ENCODE measurements around the gene SLC25A39.
"Not testable (repeated sequence)": the region's sequence is repeated elsewhere in the genome, so short reads cannot be mapped to it uniquely, and the experiment has no call there.

Gene SLC25A39

DNA sequence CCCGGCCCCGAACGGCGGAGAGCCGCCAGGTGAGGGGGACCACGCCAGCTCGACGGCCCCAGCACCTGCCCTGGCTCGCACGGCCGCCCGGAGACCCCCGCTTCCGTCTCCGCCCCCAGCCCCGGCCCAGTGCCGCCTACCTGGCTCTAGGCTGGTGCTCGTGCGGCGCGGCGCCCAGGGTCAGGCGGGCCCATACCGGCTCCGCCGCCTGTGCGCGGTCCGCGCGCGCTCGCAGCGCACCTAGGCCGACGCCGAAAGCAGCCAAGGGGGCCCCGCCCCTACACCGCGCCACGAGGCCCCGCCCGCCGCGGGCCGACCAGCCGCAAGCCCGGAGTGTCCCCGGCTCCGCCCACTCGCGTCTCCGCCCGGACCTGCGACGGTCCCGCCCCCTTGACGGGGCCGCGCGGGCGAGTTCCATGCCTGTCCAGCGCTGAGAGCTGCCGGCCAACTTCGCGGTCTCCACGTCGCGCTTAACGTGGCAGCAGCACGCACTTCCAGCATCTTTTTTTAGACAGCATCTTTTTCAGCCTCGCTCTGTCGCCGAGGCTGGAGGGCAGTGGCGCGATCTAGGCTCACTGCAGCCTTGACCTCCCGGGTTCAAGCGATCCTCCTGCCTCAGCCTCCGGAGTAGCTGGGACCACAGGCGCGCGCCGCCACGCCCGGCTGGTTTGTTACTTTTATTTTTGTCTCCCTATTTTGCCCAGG lies at the start of gene SLC25A39:
TSS of gene SLC25A39 (minus strand) at position 253 of the 705 bp plus-strand sequence. CDS start 1,261 bp downstream, outside the sequence.
- peak; percentile 87 for DNase-seq

DNA sequence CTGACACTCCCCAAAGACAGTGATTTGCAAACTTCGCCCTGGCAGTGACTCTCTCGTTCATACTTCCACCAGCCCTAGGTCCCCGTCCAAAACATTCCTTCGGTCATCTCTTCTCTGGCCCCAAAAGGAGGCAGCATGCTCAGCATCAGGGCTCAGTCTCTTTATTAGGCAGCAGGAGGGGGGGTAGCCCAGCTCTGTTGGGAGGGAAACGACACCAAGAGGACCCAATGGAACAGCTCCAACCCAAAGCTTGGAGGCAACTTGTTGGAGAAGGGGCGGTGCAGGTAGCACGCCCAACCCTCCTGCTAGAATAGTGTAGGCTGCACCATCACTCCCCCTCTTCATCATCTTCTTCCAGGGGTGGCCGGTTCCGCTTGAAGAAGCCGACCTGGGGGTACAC lies 47.4 kb upstream of the SLC25A39 start:
- DNase-seq, result no peak

GRCh38 chr17:44369414-44370023 lies 44.9 kb upstream of the SLC25A39 start:
- DNase-seq, result not testable (repeated sequence)

DNA sequence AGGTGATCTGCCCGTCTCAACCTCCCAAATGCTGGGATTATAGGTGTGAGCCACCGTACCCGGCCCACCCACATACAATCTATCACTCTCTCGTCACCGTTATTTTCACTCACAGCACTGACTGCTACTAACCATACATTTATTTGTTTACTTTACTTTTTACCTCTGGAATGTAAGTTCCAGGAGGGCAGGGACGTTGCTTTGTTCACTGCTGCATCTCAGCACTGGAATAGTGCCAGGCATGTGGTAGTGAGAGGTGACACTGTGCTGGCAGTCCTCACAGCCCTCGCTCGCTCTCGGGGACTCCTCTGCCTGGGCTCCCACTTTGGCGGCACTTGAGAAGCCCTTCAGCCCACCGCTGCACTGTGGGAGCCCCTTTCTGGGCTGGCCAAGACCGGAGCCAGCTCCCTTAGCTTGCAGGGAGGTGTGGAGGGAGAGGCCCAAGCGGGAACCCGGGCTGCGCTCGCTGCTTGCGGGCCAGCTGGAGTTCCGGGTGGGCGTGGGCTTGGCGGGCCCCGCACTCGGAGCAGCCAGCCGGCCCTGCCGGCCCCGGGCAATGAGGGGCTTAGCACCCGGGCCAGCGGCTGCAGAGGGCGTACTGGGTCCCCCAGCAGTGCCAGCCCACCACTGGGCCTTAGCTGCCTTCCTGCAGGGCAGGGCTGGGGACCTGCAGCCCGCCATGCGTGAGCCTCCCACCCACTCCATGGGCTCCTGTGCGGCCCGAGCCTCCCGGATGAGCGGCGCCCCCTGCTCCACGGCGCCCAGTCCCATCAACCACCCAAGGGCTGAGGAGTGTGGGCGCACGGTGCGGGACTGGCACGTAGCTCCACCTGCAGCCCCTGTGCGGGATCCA lies 44.0 kb upstream of the SLC25A39 start:
- DNase-seq, result not testable (repeated sequence)

DNA sequence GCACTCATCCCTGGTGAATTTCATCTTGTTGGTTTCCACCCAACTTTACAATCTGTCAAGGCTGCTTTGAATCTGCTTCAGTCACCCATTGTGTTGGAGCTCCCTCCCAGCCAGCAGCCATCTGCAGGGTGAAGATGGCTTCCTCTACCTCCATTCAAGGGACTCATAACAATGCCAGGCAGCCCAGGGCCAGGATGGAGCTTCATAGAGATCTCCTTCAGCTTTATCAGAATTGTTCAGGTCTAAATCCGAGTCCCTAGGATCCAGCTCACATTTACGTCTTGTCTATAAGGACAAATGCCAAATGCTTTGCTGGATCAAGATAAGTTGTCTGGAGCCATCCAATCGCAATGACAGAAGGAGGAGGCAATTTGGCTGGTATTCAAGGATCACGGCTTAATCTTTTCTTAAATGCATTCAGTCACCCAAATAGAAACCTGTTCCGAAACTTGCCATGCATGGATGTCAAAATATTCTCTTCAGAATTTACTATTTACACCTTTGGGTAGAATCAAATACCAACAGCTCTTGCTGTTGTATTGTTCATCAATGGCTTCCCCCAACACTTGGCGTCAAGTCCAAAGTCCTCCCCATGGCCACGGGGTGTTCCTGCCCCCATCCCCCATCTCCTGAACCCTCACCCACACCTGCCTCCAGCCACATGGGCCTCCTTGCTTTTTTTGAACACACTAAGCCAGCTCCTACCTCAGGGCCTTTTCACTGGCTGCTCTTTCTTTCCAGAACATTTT lies 42.8 kb upstream of the SLC25A39 start:
- DNase-seq, result no peak

- DNase-seq, result not testable (repeated sequence)
These were observed 40.4 kb upstream of the SLC25A39 start for GRCh38 chr17:44365051-44365450.

GRCh38 chr17:44363613-44364159 lies 39.1 kb upstream of the SLC25A39 start, which contains the start of gene FAM171A2:
Gene FAM171A2, minus strand, starts transcription at chr17:44363853. Its CDS starts 139 bp downstream, at chr17:44363714.
- DNase-seq, result peak; percentile 60

GRCh38 chr17:44362949-44363612 lies 38.5 kb upstream of the SLC25A39 start:
- DNase-seq, result no peak

DNA sequence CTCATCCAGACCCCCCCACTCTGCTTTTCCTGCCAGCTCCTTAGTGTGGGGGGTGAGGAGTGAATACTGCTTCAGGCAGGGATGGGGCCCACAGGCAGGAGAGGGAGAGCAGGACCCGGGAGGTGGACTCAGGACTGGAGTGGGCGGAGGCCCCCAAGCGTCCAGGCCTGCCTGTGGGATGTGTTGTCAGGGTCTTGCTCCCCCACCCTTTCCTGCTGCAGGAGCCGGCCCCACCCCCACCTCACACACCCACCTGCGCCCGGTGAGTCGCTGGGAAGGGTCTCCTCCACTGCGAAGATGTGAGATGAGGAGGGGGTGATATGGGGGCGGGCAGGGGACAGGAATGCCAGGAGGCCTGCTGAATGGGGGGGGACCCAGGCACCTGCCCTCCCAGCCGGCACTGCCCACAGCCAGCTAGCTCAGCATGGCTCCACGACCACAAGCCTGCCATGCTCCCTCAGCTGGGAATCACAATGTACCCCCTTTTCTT lies 37.9 kb upstream of the SLC25A39 start:
- DNase-seq, result no peak

DNA sequence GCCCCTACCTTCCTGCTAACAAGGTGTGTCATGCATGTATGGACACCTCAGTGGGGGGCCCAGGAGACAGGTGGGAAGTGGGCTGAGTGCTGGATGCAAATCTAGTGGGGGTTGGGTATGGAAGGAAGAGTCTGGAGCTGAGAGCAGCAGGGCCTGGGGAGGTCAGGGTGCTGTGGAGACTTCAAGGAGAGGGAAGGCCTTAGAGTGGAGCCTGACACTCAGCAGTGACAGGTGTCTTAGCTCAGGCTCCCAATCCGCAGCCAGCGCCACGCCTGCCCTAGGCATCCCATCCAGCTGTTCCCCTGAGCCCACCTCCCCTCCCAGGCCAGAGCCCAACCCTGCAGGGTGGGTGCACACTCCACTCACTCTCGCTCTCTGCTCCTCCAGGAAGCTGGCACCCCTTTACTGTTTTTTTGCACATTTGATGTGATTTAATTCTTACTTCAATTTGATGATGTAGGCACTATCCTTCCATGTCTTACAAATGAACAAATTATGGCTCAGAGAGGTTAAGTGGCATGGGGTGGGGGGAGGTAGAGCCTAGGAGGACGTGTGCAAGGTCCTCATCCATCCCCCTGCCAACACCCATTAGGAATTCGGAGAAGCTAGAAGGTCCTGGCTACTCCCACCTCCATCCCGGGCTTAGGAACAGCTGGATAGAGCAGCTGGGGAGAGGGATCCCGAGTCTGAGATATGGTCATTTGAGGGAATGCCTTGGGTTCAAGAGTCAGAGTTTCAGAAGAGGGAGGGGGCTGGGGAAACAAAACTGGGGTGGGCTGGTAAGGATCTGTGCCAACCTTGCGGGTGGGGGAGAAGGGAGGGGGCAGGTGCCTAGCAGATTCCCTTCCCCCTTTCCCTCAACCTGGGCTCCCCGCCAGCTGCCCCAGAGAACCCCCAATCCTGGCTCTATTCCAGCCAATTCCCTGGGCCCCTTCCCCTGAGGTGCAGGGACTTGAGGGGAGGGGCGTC lies 37.0 kb upstream of the SLC25A39 start:
- no peak for DNase-seq

GRCh38 chr17:44360826-44361225 lies 36.2 kb upstream of the SLC25A39 start:
- DNase-seq, result no peak

DNA sequence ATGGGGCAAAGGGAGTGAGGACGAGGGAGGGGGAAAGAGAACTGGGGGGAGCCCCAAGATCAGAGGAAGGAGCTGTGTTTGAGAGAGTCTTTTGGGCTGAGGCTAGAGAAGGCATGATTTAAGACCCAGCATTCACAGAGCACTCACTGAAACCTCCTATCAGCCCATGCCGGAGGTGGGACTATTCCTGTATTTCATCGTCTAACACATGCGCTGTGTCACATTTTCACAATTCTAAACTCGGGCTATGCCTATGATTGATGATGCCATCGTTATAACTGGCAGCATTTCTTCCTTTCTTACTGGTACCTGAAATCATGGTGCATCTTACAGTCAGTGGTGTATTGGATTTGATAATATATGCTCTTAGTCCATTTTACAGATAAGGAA lies 35.5 kb upstream of the SLC25A39 start:
- DNase-seq, result no peak

DNA sequence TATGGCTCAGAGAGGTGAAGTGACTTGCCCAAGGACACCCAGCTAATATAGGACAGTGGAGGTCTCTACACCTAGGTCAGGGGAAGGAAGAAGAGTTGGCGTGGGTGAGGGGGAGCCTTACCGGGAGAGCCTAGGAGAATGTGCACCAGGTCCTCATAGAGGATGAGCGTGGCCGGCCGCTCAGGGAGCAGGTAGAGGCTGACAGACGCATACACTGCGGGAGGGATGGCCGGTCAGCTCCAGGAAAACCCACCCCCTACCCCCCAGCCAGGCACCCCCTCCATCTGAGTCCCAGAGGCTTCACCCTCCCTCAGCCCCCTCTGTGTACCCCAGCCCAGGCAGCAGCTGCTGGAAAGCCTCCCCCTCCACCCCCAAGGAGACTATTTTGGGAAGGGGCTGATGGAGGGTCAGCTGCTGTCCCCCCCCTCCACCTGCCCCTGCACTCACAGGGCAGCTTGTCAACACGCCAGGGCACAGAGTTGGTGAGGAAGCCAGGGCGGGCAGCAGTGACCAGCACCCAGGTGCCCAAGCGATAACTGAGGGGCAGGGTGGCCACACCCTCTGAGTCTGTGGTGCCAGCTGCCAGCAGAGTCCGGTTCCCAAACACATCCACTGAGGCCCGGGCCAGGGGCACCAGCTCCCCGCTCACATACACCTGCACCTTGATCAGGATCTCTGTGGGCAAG lies 35.0 kb upstream of the SLC25A39 start:
- no peak for DNase-seq

DNA sequence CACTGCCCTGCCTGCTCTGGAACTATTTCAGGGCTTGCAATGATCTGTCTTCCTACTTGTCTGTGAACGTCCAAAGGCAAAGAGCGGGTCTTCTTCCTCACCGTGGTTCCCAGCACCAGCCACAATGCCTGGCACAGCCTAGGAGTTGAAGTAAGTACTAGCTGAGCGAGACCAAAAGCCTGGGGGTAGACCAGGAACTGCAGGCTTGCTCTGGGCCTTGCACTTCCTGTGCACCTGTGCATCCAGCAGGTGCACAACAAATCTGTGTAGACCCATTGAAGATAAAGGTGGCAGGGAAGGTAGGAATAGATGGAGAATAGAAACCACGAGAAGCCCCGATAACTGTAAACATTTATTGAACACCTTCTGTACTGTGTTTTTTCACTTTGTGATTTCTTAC lies 34.4 kb upstream of the SLC25A39 start:
- DNase-seq, result no peak

DNA sequence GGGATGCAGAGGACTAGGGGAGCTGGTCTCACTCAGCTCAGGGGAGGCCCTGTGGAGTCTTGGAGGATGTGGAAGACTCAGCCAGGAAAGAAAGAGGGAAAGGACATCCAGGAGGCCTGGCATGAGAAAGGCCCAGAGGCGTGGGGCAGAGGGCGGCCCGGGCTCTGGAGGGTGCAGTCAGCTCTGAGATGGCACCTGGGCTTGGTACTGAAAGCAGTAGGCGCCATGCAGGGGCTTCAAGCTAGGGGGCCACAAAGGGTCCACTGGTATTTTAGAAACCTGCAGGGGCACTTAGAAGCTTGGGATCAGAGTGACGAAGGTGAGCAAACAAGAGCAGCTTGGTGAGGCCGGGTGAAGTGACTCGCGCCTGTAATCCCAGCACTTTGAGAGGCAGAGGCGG lies 33.4 kb upstream of the SLC25A39 start:
- no peak for DNase-seq

- DNase-seq, result no peak
These were observed 31.6 kb upstream of the SLC25A39 start for GRCh38 chr17:44356241-44356640.

- DNase-seq, result no peak
These were observed 31.0 kb upstream of the SLC25A39 start for GRCh38 chr17:44355642-44356099.

- no peak for DNase-seq
These were observed 30.2 kb upstream of the SLC25A39 start for GRCh38 chr17:44354582-44355561.

Data from NCI-H1092 (cell line).